NCI-H510A treated with DMSO at 0.1 percent for 48 hours (cell line): ENCODE results near the gene FAM193B.
"Not testable (repeated sequence)": the region's sequence is repeated elsewhere in the genome, so short reads cannot be mapped to it uniquely, and the experiment has no call there.

ENCODE experiments used
- DNase-seq: peaks from one replicate; lab custom pipeline; 2025; lab: John Stamatoyannopoulos, UW

FAM193B gene

DNA sequence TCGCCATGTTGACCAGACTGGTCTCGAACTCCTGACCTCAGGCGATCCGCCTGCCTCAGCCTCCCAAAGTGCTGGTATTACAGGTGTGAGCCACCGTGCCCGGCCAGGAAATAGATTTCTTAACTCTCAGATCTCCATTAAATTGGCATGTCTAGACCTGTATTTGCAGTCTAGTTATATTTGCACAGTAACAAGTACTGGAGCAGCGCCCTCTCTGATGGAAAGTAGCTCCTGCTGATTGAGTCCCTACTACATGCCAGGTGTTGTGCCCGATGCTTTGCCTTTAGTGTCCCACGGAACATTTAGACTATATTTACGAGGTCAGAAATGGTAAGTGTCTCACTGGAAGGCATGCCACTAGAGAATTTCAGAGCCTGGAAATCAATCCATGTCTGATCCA lies 21.8 kb upstream of the FAM193B start:
- DNase-seq, result no peak

DNA sequence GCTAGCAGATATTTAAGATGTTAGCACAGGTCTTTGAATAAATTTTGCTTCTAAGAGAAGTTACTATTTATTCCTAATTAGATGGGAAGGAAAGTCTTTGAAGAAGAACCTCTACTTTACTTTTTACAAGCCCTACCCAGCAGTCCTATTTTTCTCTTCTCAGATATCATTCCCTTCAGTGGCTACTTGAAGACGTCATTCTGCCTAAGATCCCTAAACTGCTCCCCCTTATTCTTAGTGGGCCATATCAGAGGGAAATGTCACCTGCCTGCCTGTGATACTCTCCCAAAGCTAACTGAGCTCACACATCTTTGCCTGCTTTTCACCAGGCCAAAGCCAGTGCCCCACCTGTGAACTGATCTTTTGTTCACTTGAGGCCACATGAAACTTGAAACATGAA lies 21.1 kb upstream of the FAM193B start:
- DNase-seq, result no peak

DNA sequence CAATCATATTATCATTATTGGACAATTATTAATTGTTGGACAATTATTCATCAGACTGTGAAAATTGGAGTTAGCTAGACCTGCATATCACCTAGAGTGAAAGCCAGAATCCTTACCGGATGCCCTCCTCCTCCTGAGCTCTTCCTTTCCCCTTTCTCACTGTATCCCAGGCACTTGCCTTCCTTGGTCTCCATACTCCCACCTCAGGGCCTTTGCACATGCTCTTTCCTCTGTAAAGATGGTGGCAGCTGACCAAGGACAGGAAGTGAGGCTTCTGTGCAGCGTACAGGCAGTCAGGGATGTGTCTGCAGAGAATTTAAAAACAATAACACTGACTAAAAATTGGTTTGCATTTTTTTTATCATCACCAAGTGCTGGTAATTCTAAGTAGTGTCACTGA lies 15.5 kb upstream of the FAM193B start:
- DNase-seq, result no peak

DNA sequence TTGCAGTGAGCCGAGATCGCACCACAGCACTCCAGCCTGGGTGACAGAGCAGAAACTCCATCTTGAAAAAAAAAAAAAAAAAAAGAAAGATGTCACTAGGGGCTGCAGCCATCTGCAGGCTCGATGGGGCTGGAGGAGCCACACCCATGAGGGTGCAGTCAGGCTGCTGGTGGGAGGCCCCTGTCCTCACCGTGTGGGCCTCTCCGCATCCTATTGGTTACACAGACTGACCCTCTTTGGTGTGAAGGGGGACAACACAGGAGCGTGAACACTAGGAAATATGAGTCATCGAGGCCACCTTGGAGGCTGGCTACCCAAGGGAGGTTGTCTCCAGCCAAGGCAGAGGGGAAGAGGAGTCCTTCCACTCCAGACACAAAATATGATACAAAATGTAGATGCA lies 14.0 kb upstream of the FAM193B start:
- no peak for DNase-seq

DNA sequence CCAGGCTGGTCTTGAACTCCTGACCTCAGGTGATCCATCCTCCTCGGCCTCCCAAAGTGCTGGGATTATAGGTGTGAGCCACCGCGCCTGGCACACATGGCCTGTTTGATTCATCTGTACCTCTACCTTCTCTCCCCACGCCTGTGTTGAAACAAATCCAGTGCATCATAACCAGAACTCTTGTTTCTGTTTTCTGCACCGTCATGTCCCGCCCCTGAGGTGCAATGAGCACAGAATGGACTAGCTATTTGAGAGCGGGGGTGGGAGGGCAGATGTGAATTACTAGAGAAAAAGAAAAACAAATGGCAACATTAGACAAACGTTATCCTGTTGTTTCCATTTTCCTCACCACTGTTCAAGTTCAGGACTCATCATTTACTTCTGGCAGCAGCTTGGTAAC lies 10.7 kb upstream of the FAM193B start:
- DNase-seq, result no peak

DNA sequence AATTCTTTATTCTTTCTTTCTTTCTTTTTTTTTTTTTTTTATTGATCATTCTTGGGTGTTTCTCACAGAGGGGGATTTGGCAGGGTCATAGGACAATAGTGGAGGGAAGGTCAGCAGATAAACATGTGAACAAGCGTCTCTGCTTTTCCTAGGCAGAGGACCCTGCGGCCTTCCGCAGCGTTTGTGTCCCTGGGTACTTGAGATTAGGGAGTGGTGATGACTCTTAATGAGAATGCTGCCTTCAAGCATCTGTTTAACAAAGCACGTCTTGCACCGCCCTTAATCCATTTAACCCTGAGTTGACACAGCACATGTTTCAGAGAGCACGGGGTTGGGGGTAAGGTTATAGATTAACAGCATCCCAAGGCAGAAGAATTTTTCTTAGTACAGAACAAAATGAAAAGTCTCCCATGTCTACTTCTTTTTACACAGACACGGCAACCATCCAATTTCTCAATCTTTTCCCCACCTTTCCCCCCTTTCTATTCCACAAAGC lies 5.1 kb upstream of the FAM193B start:
- DNase-seq, result not testable (repeated sequence)

DNA sequence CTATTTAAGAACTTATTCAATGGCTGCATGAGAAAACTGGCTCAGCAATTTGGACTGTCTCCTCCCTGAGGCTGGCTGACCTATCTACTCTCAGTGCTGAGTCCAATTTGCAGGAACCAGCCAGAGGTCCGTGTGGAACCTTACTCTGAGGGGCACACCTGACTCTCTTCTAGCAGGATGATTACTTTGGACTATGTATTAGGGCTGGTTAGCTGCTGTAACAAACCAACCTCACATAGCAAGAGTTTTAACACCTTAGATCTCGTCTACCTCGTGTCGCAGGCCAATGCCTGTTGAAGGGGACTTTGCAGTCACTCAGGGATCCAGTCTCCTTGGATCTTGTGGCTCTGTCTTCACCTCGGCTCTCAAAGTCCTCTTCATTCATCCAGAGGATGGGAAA lies 3.4 kb upstream of the FAM193B start:
- DNase-seq, result no peak

DNA sequence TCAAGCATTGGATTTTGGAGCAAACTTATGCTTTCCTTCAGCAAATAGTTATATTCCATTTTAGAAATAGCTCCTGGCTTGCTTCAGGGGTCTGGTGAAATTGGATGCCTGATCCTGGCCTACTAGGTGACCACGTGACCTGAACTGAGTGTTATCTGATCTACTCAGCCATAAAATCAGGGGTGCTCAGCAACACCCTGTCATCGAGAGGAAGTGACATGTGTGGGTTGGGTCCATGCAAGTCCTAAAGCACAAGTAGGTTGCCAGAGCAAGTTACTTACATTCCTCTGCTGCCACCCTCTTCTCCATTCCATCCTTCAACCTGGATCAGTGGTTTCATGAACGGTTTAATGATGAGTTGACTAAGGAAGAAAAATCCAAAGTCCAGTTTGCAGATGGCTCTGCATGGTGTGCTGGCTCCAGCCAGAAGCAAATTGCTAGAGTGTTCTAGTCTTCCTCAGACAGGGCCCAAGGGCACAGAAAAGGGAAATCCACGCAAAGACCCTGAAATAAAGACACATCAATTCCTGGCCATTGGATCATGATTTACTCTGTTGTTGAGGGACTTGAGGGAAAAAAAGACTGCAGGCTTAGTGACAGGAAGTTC lies 2.8 kb upstream of the FAM193B start:
- DNase-seq, result peak; percentile 41

DNA sequence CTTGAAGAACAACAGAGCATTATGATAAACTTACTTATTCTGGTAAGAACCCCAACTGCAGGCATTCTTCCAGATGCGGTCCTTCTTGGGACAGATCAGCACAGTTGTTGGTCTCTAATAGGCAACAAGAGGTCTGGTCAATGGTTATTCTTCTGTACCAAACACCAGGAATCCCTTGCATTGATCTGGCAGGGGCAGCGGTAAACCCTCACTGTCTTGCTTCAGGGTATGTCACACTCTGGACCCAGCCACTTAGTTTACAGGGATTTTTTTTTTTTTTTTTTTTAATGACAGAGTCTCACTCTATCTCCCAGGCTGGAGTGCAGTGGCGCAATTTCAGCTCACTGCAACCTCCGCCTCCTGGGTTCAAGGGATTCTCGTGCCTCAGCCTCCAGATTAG lies 1.3 kb upstream of the FAM193B start:
- no peak for DNase-seq

DNA sequence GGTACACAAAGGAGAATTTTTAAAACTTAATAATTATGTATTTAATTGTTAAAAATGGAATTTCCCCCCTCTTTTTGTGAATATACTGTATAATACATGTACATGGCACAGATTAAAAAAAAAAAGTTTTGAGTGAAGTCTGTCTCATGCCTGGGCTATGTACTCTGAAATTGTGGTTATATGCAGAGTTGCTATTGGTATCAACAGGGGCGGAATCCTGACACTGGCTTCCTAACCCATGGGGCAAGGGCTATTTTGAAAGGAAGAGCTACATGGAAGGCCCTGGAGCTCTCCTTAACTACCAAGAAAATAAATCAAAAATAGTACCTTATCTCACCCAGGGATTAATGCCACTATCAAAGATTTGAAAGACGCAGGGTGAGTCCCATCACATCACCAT lies 865 bp upstream of the FAM193B start:
- DNase-seq, result no peak

DNA sequence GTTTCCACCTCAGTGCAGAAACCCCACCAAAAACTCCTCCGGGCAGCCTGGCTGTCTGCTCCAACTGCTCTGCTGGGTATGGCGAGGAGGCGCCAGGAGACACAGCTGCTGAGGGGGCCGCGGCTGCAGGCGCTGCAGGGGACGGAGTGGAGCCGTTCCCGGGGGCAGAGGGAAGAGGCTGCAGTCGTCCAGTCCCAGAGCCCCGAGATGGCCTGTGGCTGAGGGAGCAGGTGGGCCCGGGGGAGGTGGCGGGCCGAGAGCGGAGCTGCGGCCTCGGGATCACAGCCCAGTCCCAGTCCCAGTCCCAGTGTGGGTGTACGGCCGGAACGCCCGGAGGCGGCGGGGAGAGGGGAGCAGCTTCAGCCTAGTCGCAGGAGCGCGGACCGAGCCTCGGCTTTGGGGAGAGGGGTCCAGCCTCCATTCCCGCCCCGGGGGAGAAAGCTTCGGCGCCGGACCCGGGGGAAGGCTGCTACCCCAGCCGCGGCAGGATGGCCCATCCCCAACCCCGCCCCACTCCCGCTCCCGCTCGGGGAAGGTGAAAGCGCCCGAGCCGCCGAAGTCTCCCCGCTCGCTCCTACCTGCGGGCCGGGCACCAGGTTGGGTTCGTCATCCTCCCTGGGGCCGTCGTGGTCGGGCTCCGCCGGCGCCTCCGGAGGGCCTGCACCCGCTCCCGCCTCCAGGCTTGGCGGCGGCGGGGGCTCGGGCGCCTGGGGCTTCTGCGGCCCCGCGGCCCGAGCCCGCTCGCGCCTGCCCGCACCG lies 513 bp downstream of the FAM193B start:
- DNase-seq, result no peak

DNA sequence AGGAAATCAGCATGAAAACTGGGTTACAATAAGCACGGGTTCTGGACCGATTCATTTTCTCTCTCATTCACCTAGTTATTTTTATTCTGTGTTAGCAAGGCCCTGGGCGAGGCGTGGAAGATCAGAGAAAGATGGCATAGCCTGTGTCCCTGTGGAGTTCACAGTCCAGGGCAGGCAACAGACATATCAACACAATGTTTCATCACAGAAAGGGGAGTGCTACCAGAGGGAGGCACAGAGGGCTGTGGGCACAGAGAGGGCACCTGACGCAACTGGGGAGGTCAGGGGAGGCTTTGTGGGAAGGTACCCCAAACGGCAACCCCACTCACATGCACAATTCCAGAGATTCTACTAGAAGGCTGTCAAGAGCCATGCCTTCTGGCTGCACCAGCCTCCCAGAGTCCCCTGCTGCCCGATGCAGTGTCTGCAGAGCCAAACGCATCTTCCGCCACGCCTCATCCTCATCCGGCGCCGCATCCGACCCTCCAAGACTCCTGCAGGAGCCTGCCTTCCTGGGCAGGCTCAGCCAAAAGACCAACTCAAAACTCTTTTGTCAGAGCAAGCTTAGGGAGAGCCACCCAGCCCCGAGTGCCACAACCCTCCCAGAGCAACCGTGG lies 1.4 kb downstream of the FAM193B start:
- DNase-seq, result no peak

DNA sequence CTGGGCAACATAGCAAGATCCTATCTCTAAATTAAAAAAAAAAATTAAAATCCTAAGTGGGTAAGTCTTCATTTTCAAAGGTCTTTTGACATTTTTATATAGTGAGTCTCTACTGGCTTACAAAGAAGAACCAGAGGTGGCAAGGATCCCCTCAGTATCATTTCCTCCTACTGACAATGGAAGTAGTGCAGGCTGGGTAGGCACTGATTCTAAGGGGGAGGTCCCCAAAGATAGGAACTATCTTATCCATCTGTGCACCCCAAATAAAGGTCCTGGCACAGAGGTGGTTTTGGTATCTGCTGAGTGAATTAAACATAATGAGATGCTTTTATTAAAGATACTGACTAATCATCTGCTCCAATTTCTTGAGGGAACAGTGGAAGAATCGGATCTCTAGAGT lies 4.2 kb downstream of the FAM193B start:
- DNase-seq, result no peak

DNA sequence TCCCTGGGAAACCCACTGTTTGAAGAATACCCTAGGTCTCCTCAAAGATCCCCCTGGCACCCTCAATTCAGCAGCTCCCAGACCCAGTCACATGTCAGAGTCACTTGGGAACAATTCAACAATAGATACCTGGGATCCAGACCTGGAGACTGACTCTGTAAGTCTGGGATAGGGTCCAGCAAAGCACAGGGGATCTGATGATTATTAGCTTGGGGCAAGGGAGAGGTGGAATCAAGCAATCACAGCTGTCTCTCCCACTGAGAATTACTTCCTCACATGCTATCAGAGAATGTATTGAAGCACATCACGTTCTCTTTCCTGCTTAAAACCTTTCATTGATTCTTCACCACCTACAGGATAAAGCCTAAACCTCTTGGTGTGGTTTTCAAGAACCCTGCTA lies 5.9 kb downstream of the FAM193B start:
- DNase-seq, result no peak

DNA sequence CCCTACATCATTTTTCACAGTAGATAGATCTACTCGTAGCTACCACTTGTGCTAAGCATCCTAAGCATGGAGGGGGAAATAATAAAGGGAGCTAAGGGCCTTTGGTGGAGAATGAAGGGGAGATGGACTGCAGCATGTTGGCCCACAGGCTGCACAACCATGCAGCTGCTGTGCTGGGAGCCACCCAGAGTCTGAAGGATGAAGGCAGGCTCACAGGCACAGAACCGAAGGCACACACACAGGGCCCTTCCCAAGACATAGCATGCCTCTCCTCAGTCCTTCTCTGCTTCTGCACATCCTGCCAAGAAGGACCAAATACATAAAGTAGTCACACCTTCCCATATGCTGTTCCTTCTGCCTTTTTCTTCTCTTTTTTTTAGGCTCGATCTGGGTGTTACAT lies 6.6 kb downstream of the FAM193B start:
- no peak for DNase-seq

DNA sequence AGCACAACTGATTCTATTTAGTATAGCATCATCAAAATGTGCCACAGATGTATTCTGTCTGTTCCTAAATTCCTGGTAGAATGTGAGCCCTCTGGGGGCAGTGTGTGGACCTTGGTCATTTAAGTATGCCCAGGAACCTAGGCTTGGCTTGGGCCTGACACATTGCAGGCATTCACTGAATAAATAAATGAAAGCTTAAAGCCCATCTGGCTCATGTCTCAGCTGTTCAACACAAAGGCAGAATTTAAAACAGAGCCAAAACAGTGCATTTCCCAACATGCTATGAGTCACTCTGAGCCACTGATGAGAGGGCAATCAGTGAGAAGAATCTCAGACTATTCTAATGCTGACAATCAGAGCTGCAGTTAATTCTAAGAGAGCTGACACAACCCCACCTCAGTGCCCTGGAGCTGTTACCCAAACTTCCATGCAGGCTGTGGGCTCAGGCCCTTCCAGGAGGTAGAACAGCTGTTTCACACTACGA lies 8.1 kb downstream of the FAM193B start:
- DNase-seq, result no peak

DNA sequence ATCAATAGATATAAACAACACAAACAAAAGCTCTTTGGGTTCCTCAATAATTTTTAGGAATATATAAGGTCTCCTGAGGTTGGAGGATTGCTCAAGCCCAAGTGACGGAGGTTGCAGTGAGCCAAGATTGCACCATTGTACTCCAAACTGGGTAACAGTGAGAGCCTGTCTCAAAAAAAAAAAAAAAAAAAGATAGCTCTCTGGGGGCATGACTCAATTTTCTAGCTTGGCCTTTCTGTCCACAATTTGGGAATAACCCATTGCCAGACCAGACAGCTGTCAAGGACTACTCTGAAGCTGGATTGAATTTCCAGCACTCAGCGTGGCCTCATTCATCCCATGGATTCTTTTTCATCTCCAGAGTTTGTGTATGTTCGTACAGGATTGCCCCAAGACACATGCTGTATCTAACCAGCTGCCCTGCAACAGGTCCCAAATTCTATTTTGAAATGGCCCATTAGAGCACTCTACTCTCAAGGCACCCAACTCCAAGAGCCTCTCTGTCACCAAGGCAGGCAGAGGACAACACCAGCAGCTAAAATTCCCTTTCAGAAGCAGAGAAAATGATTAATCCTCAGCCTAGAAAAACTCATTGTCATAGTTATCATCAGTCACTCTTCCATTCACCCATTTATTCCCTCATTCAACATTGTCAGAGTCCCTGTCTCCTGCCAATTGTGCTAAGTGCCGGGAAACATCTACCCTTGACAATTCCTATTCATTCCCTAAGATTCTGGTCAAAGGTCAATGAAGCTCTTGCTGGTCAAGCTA lies 8.7 kb downstream of the FAM193B start:
- DNase-seq, result no peak

DNA sequence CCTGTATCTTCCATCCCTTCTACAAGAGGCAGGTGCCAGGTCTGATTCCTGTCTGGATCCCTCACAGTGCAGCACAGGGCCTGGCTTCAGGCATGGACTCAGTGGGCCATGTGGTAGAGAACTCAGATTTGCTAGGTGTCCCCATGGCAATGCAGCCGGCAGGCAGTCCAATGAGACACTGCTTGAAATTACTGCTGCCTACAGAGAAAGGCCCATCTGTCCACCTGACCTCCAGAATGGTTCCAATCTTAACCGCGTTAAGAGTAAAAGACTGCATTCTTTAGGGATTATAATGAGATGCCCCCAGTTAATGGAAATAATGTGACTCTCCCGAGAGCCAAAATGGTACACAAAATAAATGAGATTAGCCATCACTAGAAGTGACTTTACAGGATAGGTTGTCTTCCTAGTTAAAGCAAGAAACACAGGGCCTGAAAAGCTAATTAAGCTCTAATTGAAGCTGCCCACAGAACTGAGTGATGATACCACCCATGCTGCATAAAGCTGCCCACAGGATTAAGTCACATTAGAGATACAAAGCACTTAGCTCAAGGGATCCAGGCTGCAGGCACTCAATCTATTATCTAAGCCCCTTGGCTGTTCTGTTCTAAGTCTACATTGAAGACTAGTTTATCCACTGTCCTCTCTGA lies 11.4 kb downstream of the FAM193B start:
- no peak for DNase-seq

DNA sequence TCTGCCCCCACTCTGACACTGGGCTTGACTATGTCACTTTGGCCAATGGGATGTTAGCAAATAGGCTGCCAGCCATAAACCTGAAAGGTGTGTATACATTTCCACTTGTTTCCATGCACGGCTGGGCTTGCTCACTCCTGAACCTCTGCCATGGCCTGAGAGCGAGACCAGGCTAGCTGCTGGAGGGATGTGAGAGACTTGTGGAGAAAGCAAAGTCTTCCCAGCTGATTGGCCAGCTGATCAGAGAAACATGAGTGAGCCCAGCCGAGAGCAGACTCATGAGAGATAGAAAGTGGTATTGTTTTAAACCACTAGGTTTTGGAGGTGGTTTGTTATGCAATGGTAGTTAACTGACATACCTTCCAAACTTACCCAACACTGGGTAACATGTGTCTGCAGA lies 13.9 kb downstream of the FAM193B start:
- no peak for DNase-seq

DNA sequence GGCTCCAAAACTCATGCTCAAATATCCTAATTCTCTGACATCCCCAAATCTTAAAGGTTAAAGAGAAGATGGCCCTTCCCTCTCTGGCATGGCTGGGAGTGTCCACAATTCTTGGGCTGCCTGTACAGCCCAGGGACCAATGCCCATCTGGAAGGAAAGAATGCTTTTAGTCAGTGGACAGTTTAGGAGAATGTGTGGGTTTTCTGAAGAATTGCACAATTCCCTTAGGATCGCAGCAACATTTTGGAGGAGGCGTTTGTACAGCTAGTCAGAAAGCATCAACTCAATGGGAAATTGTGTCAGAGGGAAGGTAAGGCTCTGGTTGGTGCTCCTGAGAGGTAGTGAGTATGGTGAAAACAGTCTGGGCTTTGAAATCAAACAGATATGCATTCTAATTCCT lies 15.0 kb downstream of the FAM193B start:
- DNase-seq, result no peak

DNA sequence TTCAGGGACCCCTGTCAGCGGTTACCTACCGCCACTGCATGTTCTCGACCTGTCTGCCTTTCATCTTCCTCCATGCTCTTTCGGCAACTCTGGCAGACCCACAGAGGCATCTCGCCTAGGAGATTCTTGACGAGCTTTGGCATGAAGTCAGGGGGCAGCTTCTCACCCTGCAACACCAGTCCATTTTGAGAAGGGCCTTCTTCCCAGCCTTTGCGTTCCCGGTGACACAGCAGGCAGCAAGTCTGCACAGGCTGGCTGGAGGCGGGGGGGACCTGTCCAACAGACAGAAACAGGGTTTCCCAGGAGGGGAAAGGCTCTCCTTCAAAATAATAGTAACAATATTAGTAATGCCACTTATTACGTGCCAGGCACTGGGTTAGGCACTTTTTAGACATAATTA lies 15.5 kb downstream of the FAM193B start:
- no peak for DNase-seq
